Fibroblast of lung (primary cell): ENCODE measurements around the gene PDZD7.

Source experiments
- EZH2 ChIP-seq: IDR thresholded peaks from 2 replicates; pipeline ENCODE4 v1.5.1; 2012; ENCODE audit warnings: low read length, control low read depth, mild to moderate bottlenecking; ENCODE audit errors: missing control alignments
- TF ChIP-seq, protein P1 (sequence below), 2 donors: IDR thresholded peaks in 1 of 2; conservative IDR thresholded peaks in 1 of 2; 1 replicate in 1 of 2; 2 replicates in 1 of 2; pipeline ENCODE4 v1.5.1; 2011 to 2012; ENCODE audit warnings: low read length in 2 of 2, control low read depth in 1 of 2, inconsistent platforms in 1 of 2, low read depth in 1 of 2, mild to moderate bottlenecking in 1 of 2

DNA sequence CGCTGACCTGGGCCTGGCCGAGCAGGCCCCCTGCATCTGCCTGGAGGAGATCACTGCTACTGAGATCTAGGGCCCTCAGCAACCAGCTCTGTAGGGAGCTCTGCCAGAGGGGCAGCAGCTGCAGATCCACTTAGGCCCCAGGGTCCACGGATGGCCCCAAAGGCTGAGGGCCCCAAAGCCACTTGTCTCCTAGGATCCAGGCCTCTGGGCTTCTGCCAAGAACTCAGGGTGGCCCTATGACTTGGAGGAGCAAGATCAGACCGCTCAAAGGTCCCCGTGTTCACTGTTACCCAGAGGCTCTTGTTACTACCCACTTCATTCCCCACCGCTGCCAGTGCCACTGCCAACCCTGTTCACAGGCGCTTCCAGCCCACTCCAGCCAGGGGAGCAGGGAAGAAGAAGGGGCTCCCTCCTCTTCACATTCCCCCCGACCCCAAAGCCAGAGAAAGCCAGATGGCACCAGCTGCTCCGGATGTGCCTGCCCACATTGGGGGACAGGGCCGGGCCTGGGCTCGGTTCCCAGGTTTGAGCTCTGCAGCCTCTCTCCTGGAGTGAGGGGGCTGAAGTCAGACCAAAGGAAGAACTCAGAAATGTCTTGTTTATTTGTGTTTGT, 23.7 kb downstream of the PDZD7 start:
- TF ChIP-seq, protein P1, sequence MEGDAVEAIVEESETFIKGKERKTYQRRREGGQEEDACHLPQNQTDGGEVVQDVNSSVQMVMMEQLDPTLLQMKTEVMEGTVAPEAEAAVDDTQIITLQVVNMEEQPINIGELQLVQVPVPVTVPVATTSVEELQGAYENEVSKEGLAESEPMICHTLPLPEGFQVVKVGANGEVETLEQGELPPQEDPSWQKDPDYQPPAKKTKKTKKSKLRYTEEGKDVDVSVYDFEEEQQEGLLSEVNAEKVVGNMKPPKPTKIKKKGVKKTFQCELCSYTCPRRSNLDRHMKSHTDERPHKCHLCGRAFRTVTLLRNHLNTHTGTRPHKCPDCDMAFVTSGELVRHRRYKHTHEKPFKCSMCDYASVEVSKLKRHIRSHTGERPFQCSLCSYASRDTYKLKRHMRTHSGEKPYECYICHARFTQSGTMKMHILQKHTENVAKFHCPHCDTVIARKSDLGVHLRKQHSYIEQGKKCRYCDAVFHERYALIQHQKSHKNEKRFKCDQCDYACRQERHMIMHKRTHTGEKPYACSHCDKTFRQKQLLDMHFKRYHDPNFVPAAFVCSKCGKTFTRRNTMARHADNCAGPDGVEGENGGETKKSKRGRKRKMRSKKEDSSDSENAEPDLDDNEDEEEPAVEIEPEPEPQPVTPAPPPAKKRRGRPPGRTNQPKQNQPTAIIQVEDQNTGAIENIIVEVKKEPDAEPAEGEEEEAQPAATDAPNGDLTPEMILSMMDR (conservative IDR thresholded peaks at IDR 0.05 in 1 of 2, IDR thresholded peaks at IDR 0.05 in 1 of 2; ENCODE audit: low read depth in 1 of 2, low read length in 2 of 2): no peak
- TF ChIP-seq EZH2: no peak
